Fibroblast of lung (primary cell): Measurements from ENCODE around the gene MOB4.

Source experiments
- EZH2 ChIP-seq: IDR thresholded peaks from 2 replicates; pipeline ENCODE4 v1.5.1; 2012; ENCODE audit warnings: low read length, control low read depth, mild to moderate bottlenecking; ENCODE audit errors: missing control alignments
- TF ChIP-seq, protein P1 (sequence below), 2 donors: IDR thresholded peaks in 1 of 2; conservative IDR thresholded peaks in 1 of 2; 1 replicate in 1 of 2; 2 replicates in 1 of 2; pipeline ENCODE4 v1.5.1; 2011 to 2012; ENCODE audit warnings: low read length in 2 of 2, control low read depth in 1 of 2, inconsistent platforms in 1 of 2, low read depth in 1 of 2, mild to moderate bottlenecking in 1 of 2

DNA sequence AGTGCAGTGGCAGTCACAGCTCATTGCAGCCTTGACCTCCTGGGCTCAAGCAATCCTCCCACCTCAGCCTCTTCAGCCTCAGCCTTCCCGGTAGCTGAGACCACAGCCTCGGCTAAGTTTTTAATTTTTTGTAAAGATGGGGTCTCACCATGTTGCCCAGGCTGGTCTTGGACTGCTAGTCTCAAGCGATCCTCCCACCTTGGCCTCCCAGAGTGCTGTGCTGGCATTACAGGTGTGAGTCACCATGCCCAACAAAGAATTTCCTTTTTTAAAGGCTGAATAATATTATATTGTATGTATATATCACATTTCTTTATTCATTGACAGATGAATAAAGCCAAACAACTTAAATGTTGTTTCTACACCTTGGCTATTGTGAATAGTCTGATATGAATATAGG is 42.5 kb downstream of the MOB4 start:
- TF ChIP-seq EZH2, result no peak
- TF ChIP-seq, protein P1, sequence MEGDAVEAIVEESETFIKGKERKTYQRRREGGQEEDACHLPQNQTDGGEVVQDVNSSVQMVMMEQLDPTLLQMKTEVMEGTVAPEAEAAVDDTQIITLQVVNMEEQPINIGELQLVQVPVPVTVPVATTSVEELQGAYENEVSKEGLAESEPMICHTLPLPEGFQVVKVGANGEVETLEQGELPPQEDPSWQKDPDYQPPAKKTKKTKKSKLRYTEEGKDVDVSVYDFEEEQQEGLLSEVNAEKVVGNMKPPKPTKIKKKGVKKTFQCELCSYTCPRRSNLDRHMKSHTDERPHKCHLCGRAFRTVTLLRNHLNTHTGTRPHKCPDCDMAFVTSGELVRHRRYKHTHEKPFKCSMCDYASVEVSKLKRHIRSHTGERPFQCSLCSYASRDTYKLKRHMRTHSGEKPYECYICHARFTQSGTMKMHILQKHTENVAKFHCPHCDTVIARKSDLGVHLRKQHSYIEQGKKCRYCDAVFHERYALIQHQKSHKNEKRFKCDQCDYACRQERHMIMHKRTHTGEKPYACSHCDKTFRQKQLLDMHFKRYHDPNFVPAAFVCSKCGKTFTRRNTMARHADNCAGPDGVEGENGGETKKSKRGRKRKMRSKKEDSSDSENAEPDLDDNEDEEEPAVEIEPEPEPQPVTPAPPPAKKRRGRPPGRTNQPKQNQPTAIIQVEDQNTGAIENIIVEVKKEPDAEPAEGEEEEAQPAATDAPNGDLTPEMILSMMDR (conservative IDR thresholded peaks at IDR 0.05 in 1 of 2, IDR thresholded peaks at IDR 0.05 in 1 of 2; ENCODE audit: low read depth in 1 of 2, low read length in 2 of 2), result no peak
